GM21390 (cell line): ENCODE measurements around the gene ASB15.

ENCODE experiments used
- ATAC-seq: cut with Tn5 transposase; IDR thresholded peaks from one replicate; pipeline ENCODE4 v1.9.1; 2021; ENCODE audit not compliant: unreplicated experiment

The ASB15 gene

GRCh38 chr7:123594813-123595241, 6.8 kb upstream of the ASB15 start:
- no peak for ATAC-seq

GRCh38 chr7:123598657-123599056, 3.0 kb upstream of the ASB15 start:
- no peak for ATAC-seq

GRCh38 chr7:123599766-123600165, 1.9 kb upstream of the ASB15 start:
- ATAC-seq, result no peak

GRCh38 chr7:123600876-123601275, 745 bp upstream of the ASB15 start:
- no peak for ATAC-seq

GRCh38 chr7:123602648-123603047, 1.0 kb downstream of the ASB15 start:
- ATAC-seq, result no peak

- no peak for ATAC-seq
Observed at GRCh38 chr7:123604739-123605138, 3.1 kb downstream of the ASB15 start.

GRCh38 chr7:123607423-123607975, 5.9 kb downstream of the ASB15 start:
- no peak for ATAC-seq

GRCh38 chr7:123608991-123609882, 7.6 kb downstream of the ASB15 start:
- ATAC-seq, result no peak

- no peak for ATAC-seq
Observed at GRCh38 chr7:123609883-123610239, 8.2 kb downstream of the ASB15 start.

GRCh38 chr7:123612024-123612423, 10.4 kb downstream of the ASB15 start:
- no peak for ATAC-seq

- ATAC-seq, result no peak
Observed at GRCh38 chr7:123615344-123615743, 13.7 kb downstream of the ASB15 start.

- ATAC-seq, result no peak
Observed at GRCh38 chr7:123616223-123616622, 14.6 kb downstream of the ASB15 start.

GRCh38 chr7:123621707-123622106, 20.1 kb downstream of the ASB15 start:
- ATAC-seq, result no peak

GRCh38 chr7:123622660-123623386, 21.2 kb downstream of the ASB15 start:
- no peak for ATAC-seq

- ATAC-seq, result peak; percentile 97
Observed at GRCh38 chr7:123624527-123625183, 23.0 kb downstream of the ASB15 start.

- ATAC-seq, result no peak
Observed at GRCh38 chr7:123625254-123625653, 23.6 kb downstream of the ASB15 start.

- no peak for ATAC-seq
Observed at GRCh38 chr7:123627851-123628250, 26.2 kb downstream of the ASB15 start.

- ATAC-seq, result no peak
Observed at GRCh38 chr7:123628829-123629228, 27.2 kb downstream of the ASB15 start.

GRCh38 chr7:123629281-123629680, 27.7 kb downstream of the ASB15 start:
- ATAC-seq, result no peak

- ATAC-seq, result no peak
Observed at GRCh38 chr7:123632808-123633207, 31.2 kb downstream of the ASB15 start.

- ATAC-seq, result no peak
Observed at GRCh38 chr7:123633553-123633952, 31.9 kb downstream of the ASB15 start.
